Middle frontal gyrus (tissue), 1 donor: Measurements from ENCODE around the gene CBFA2T2.
"Not testable (repeated sequence)": the region's sequence is repeated elsewhere in the genome, so short reads cannot be mapped to it uniquely, and the experiment has no call there.

ENCODE experiments used
- DNase-seq: peaks from one replicate; pipeline ENCODE4 v3.0.0-alpha.2; 2015; ENCODE audit warnings: low spot score; ENCODE audit errors: extremely low spot score

The CBFA2T2 gene

GRCh38 chr20:33693741-33694638 lies 204.1 kb downstream of the CBFA2T2 start:
- peak; percentile 53 for DNase-seq

- DNase-seq, result no peak
Measured at GRCh38 chr20:33694639-33695012, 204.7 kb downstream of the CBFA2T2 start.

GRCh38 chr20:33696448-33696847 lies 206.6 kb downstream of the CBFA2T2 start:
- no peak for DNase-seq

GRCh38 chr20:33697129-33697528 lies 207.2 kb downstream of the CBFA2T2 start:
- peak; percentile 65 for DNase-seq

GRCh38 chr20:33698966-33699365 lies 209.1 kb downstream of the CBFA2T2 start:
- not testable (repeated sequence) for DNase-seq
